IMR-90 (cell line): Measurements from ENCODE around the gene MS4A12.

Experiments used
- ELK1 ChIP-seq: fragments of 150-350 bp; IDR thresholded peaks from 2 replicates; pipeline ENCODE4 v1.6.1; 2016; ENCODE audit warnings: low read depth, mild to moderate bottlenecking, low read length, moderate library complexity, borderline replicate concordance
- POLR2A ChIP-seq: IDR thresholded peaks from 2 replicates; pipeline ENCODE4 v1.6.1; 2012; ENCODE audit warnings: mild to moderate bottlenecking, low read depth, low read length

GRCh38 chr11:60482361-60482760 lies 10.2 kb upstream of the MS4A12 start:
- TF ChIP-seq POLR2A (no peak), ELK1 (no peak)
